HepG2 (cell line): ENCODE measurements around the gene MGMT. TPM values are rescaled to one million over a fixed set of nuclear protein-coding genes. Genes with fewer than 3 reads are reported as not detected.

Source experiments
- ATAC-seq: fragments of 200-7000 bp; cut with Tn5 transposase; 3 replicates; pipeline ENCODE4 v1.9.1; 2020; ENCODE audit warnings: mild to moderate bottlenecking, moderate library complexity
- BruUV-seq: library from RNA; stranded (reverse); fragments of 400-500 nt; replicated peaks from 2 replicates; lab custom pipeline; 2021; lab: Mats Ljungman, UMichigan
- CTCF ChIA-PET: fragments of 300-600 bp; formaldehyde crosslinking; extraction: SDS; loops from one replicate; lab custom pipeline; 2021; ENCODE audit warnings: low total read pairs, inconsistent platforms, low intra/inter-chr PET ratio; lab: Yijun Ruan, JAX
- POLR2A ChIA-PET: fragments of 350-600 bp; sonication (Branson Sonifier 250); formaldehyde crosslinking; loops from one replicate; lab custom pipeline; 2020; ENCODE audit warnings: antibody characterized with exemption, inconsistent platforms; lab: Yijun Ruan, JAX
- DNase-seq: peaks from one replicate; pipeline ENCODE4 v3.0.0-alpha.2; 2015; ENCODE audit warnings: low spot score
- FAIRE-seq: peaks from 3 replicates; lab custom pipeline; 2011; peaks lifted over from hg19 to GRCh38; lab: Jason Lieb, UNC
- H2AFZ ChIP-seq: one replicate; pipeline ENCODE4 v1.6.1; 2011; ENCODE audit warnings: low read length, inconsistent platforms
- H3K27ac ChIP-seq: fragments of 300-600 bp; 3 replicates; pipeline ENCODE4 v1.8.0; 2011; ENCODE audit warnings: mixed run types, mild to moderate bottlenecking, mixed read lengths, low read length, inconsistent platforms; ENCODE audit not compliant: insufficient read depth; ENCODE audit errors: extremely low read length
- H3K27me3 ChIP-seq, 2 experiments: fragments of 200-600 bp in 1 of 2; 2 replicates in 1 of 2; 3 replicates in 1 of 2; pipeline versions ENCODE4 v1.6.0 to v1.8.0; 2011; ENCODE audit warnings: low read length in 2 of 2, mild to moderate bottlenecking in 2 of 2, moderate library complexity in 2 of 2, inconsistent platforms in 1 of 2; ENCODE audit not compliant: insufficient read depth in 2 of 2, control insufficient read depth in 1 of 2
- H3K36me3 ChIP-seq, 2 experiments: fragments of 200-600 bp in 1 of 2; replicated peaks in 1 of 2; 2 replicates in 1 of 2; 3 replicates in 1 of 2; pipeline versions ENCODE4 v1.5.1 to v1.8.0; 2011; ENCODE audit warnings: low read length in 2 of 2, inconsistent platforms in 1 of 2; ENCODE audit not compliant: insufficient read depth in 2 of 2, control insufficient read depth in 1 of 2
- H3K4me1 ChIP-seq: 2 replicates; pipeline ENCODE4 v1.5.1; 2012; ENCODE audit warnings: low read length, inconsistent platforms; ENCODE audit not compliant: insufficient read depth
- H3K4me2 ChIP-seq: 2 replicates; pipeline ENCODE4 v1.6.0; 2011; ENCODE audit warnings: low read depth, low read length, inconsistent platforms
- H3K4me3 ChIP-seq, 3 experiments: fragments of 200-600 bp in 1 of 3; sonication (generic), shearing (Covaris generic) in 1 of 3; replicated peaks in 1 of 3; 2 replicates each; pipeline ENCODE4 v1.5.1; 2011 to 2016; ENCODE audit warnings: low read length in 3 of 3, inconsistent platforms in 2 of 3, low read depth in 2 of 3, mild to moderate bottlenecking in 2 of 3, control low read depth in 1 of 3, mixed read lengths in 1 of 3; ENCODE audit not compliant: insufficient read depth in 1 of 3
- H3K79me2 ChIP-seq: one replicate; pipeline ENCODE4 v1.6.1; 2011; ENCODE audit warnings: low read length, inconsistent platforms; ENCODE audit not compliant: insufficient read depth
- H3K9ac ChIP-seq: 2 replicates; pipeline ENCODE4 v1.6.0; 2011; ENCODE audit warnings: mild to moderate bottlenecking, low read depth, low read length, inconsistent platforms; ENCODE audit not compliant: insufficient read depth
- H3K9me3 ChIP-seq: 2 replicates; pipeline ENCODE4 v1.5.1; 2012; ENCODE audit warnings: mild to moderate bottlenecking, low read length
- H4K20me1 ChIP-seq: 2 replicates; pipeline ENCODE4 v1.6.0; 2011; ENCODE audit warnings: inconsistent platforms, mild to moderate bottlenecking, low read length, moderate library complexity; ENCODE audit not compliant: insufficient read depth
- ATF7 ChIP-seq, 2 experiments: fragments of 450-650 bp in 1 of 2; sonication (generic) in 1 of 2; formaldehyde crosslinking in 1 of 2; IDR thresholded peaks; 2 replicates each; pipeline versions ENCODE4 v1.4.0 to v1.6.1; 2016 to 2020; ENCODE audit warnings: antibody characterized with exemption in 1 of 2, mild to moderate bottlenecking in 1 of 2, missing genetic modification reagents in 1 of 2
- HNF4G ChIP-seq, 2 experiments: sonication (generic) in 1 of 2; formaldehyde crosslinking in 1 of 2; IDR thresholded peaks; 2 replicates each; pipeline versions ENCODE4 v1.4.0 to v1.6.1; 2011 to 2020; ENCODE audit warnings: borderline replicate concordance in 2 of 2, low read depth in 2 of 2, mild to moderate bottlenecking in 2 of 2, low read length in 1 of 2, missing genetic modification reagents in 1 of 2, moderate library complexity in 1 of 2
- NCOA5 ChIP-seq: sonication (generic); formaldehyde crosslinking; IDR thresholded peaks from 2 replicates; pipeline ENCODE4 v1.4.0; 2020; ENCODE audit warnings: missing genetic modification reagents
- RBM22 ChIP-seq: fragments of 200-400 bp; formaldehyde crosslinking; optimal IDR thresholded peaks from 2 replicates; pipeline ENCODE3; 2017; ENCODE audit warnings: mild to moderate bottlenecking, low read length, moderate library complexity
- ZNF598 ChIP-seq: sonication (generic); formaldehyde crosslinking; IDR thresholded peaks from 2 replicates; pipeline ENCODE4 v1.5.1; 2020; ENCODE audit warnings: mild to moderate bottlenecking, missing genetic modification reagents, borderline replicate concordance
- WGBS: methylation state at CpG from one replicate; pipeline ENCODE4 v1.1.6; 2017; ENCODE audit warnings: low lambda C conversion rate; 5-methylcytosine and 5-hydroxymethylcytosine counted together
- in situ Hi-C: cut with HindIII; loops from 2 replicates; pipeline ENCODE4 v1.10.0; 2017; ENCODE audit warnings: low pct_unique_long_range_greater_than_20kb; ENCODE audit not compliant: extremely low pct_ligation_motif_present
- intact Hi-C: fragments of 100-400 bp; cut with micrococcal nuclease; formaldehyde crosslinking; loops from one replicate; pipeline ENCODE4 v1.10.0; 2022; ENCODE audit not compliant: unreplicated experiment
- polyA plus RNA-seq, 8 experiments: library from polyadenylated mRNA; depleted of rRNA in 3 of 8; stranded (reverse) in 7 of 8; unstranded in 1 of 8; fragments of >200 nt; fragmentation: Illumina TruSeq in 4 of 8; extraction: Trizol in 4 of 8; gene quantifications; 2 replicates each; pipeline versions ENCODE4 v1.2.1 to v1.2.3, GENCODE V29; 2011 to 2016; ENCODE audit warnings: low read depth in 4 of 8, missing spikeins in 1 of 8, mixed read lengths in 1 of 8; ENCODE audit not compliant: insufficient read depth in 1 of 8
- total RNA-seq, 5 experiments: library from RNA; depleted of rRNA; stranded (reverse); fragments of >200 nt; fragmentation: Illumina TruSeq; extraction: Trizol; gene quantifications; 2 replicates each; pipeline ENCODE4 v1.2.3, GENCODE V29; 2016; ENCODE audit warnings: low read depth in 1 of 5
- TF ChIP-seq, protein P1 (sequence below): conservative IDR thresholded peaks from 2 replicates; pipeline ENCODE4 v1.6.1; 2018; ENCODE audit warnings: missing genetic modification reagents
- TF ChIP-seq, protein P2 (sequence below): sonication (generic); formaldehyde crosslinking; IDR thresholded peaks from 2 replicates; pipeline ENCODE4 v1.4.0; 2020; ENCODE audit warnings: missing genetic modification reagents, mild to moderate bottlenecking, borderline replicate concordance

The MGMT gene
- total and polyA plus RNA-seq, 2 of the 13 experiments (the other 11 are each of a cell fraction or from before 2014, with no cell fraction given) = 12.0 to 19.5 TPM

DNA sequence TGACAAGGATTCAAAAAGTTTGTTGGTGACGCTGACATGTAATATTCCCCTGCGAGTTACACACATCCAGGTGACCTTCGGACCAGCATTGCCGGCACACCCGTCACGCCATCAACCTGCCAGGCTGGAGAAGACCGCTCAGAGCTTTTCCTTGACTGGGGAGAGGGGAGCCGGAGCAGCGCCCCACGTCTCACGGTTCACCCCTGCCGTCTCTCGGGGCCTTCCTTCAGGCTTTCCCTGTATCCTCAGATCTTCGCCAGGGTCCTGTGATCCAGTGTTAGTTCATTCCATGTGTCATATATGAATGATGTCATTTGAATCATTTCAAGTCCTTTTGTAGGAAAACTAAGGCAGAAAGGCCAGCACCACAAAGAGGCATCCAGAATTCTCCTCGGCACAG, 127.8 kb downstream of the MGMT start:
- H2AFZ ChIP-seq = no peak overlapping the region
- no peak overlapping the region for H3K4me3 ChIP-seq
- intact Hi-C loops = no loop called here
- H3K36me3 ChIP-seq = no peaks in the 10 kb centered on the region
- H3K79me2 ChIP-seq = no peaks in the 10 kb centered on the region
- H3K9ac ChIP-seq = no peak overlapping the region
- no peaks in the 10 kb centered on the region for H4K20me1 ChIP-seq
- in situ Hi-C loops = no loop called here
- no TSS peak for BruUV-seq
- ChIA-PET CTCF (no interaction called here), POLR2A (no interaction called here)
- DNase-seq (no peak), ATAC-seq (no peak), FAIRE-seq (no peak)
- peaks cover 51% of the 10 kb centered on the region for H3K9me3 ChIP-seq
- H3K27ac ChIP-seq = no peak overlapping the region
- TF ChIP-seq, protein P1, sequence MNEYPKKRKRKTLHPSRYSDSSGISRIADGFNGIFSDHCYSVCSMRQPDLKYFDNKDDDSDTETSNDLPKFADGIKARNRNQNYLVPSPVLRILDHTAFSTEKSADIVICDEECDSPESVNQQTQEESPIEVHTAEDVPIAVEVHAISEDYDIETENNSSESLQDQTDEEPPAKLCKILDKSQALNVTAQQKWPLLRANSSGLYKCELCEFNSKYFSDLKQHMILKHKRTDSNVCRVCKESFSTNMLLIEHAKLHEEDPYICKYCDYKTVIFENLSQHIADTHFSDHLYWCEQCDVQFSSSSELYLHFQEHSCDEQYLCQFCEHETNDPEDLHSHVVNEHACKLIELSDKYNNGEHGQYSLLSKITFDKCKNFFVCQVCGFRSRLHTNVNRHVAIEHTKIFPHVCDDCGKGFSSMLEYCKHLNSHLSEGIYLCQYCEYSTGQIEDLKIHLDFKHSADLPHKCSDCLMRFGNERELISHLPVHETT (CRISPR knock-in tag) = no peak
- TF ChIP-seq RBM22 (no peak), NCOA5 (CRISPR knock-in tag) (no peak), ZNF598 (CRISPR knock-in tag) (no peak), HNF4G (IDR thresholded peaks at IDR 0.05; ENCODE audit: borderline replicate concordance, low read depth, low read length) (no peak), HNF4G (CRISPR knock-in tag; IDR thresholded peaks at IDR 0.05; ENCODE audit: borderline replicate concordance, low read depth) (no peak), ATF7 (IDR thresholded peaks at IDR 0.05) (peak; percentile 45; the same call in 1 of the 2 replicates), ATF7 (CRISPR knock-in tag; IDR thresholded peaks at IDR 0.05) (no peak)
- TF ChIP-seq, protein P2, sequence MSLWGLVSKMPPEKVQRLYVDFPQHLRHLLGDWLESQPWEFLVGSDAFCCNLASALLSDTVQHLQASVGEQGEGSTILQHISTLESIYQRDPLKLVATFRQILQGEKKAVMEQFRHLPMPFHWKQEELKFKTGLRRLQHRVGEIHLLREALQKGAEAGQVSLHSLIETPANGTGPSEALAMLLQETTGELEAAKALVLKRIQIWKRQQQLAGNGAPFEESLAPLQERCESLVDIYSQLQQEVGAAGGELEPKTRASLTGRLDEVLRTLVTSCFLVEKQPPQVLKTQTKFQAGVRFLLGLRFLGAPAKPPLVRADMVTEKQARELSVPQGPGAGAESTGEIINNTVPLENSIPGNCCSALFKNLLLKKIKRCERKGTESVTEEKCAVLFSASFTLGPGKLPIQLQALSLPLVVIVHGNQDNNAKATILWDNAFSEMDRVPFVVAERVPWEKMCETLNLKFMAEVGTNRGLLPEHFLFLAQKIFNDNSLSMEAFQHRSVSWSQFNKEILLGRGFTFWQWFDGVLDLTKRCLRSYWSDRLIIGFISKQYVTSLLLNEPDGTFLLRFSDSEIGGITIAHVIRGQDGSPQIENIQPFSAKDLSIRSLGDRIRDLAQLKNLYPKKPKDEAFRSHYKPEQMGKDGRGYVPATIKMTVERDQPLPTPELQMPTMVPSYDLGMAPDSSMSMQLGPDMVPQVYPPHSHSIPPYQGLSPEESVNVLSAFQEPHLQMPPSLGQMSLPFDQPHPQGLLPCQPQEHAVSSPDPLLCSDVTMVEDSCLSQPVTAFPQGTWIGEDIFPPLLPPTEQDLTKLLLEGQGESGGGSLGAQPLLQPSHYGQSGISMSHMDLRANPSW (CRISPR knock-in tag) = no peak
- no peaks in the 10 kb centered on the region for H3K4me1 ChIP-seq
- no peak overlapping the region for H3K4me2 ChIP-seq
- 82% methylated on average over 13 of the region's 15 CpGs for WGBS
- no peaks in the 10 kb centered on the region for H3K27me3 ChIP-seq
